CD4-positive, alpha-beta T cell treated with Interleukin-21 for 1 hour (primary cell): Measurements from ENCODE around the gene TTLL13.
"Not testable (repeated sequence)": the region's sequence is repeated elsewhere in the genome, so short reads cannot be mapped to it uniquely, and the experiment has no call there.

Source experiments
- DNase-seq: peaks from one replicate; pipeline ENCODE4 v3.0.0-alpha.2; 2020

The TTLL13 gene

GRCh38 chr15:90291679-90292356, 42.5 kb downstream of the TTLL13 start:
- no peak for DNase-seq

GRCh38 chr15:90293040-90293810, 43.9 kb downstream of the TTLL13 start:
- DNase-seq: peak; percentile 74

- DNase-seq: no peak
Observed at GRCh38 chr15:90294159-90294558, 44.8 kb downstream of the TTLL13 start.

- no peak for DNase-seq
Observed at GRCh38 chr15:90294601-90295269, 45.4 kb downstream of the TTLL13 start.

GRCh38 chr15:90295270-90295648, 45.9 kb downstream of the TTLL13 start:
- DNase-seq: no peak

GRCh38 chr15:90296316-90296884, 47.0 kb downstream of the TTLL13 start:
- DNase-seq: not testable (repeated sequence)

- no peak for DNase-seq
Observed at GRCh38 chr15:90297021-90297420, 47.7 kb downstream of the TTLL13 start.

- DNase-seq: no peak
Observed at GRCh38 chr15:90300541-90300940, 51.2 kb downstream of the TTLL13 start.

- peak; percentile 62 for DNase-seq
Observed at GRCh38 chr15:90300988-90301706, 51.8 kb downstream of the TTLL13 start.

GRCh38 chr15:90301707-90302300, 52.4 kb downstream of the TTLL13 start:
- no peak for DNase-seq

- not testable (repeated sequence) for DNase-seq
Observed at GRCh38 chr15:90305355-90305754, 56.0 kb downstream of the TTLL13 start.

- DNase-seq: no peak
Observed at GRCh38 chr15:90305932-90306331, 56.6 kb downstream of the TTLL13 start.

- DNase-seq: peak; percentile 29
Observed at GRCh38 chr15:90306560-90306959, 57.2 kb downstream of the TTLL13 start.

- no peak for DNase-seq
Observed at GRCh38 chr15:90307661-90308060, 58.3 kb downstream of the TTLL13 start.

GRCh38 chr15:90309020-90309419, 59.7 kb downstream of the TTLL13 start:
- no peak for DNase-seq
